Keratinocyte (primary cell): ENCODE measurements around the gene TNS1.

Experiments used
- EZH2 ChIP-seq: IDR thresholded peaks from one replicate; pipeline ENCODE4 v1.6.1; 2012; ENCODE audit warnings: inconsistent platforms, mild to moderate bottlenecking, low read length, moderate library complexity
- TF ChIP-seq, protein P1 (sequence below), 3 experiments: IDR thresholded peaks in 1 of 3; conservative IDR thresholded peaks in 1 of 3; optimal IDR thresholded peaks in 1 of 3; 2 replicates in 2 of 3; 3 replicates in 1 of 3; pipeline versions ENCODE3 to v1.5.1; 2011; ENCODE audit warnings: low read length in 3 of 3, mild to moderate bottlenecking in 3 of 3, moderate library complexity in 2 of 3, control low read depth in 1 of 3, inconsistent platforms in 1 of 3; ENCODE audit not compliant: insufficient read depth in 2 of 3; ENCODE audit errors: extremely low read depth in 1 of 3

DNA sequence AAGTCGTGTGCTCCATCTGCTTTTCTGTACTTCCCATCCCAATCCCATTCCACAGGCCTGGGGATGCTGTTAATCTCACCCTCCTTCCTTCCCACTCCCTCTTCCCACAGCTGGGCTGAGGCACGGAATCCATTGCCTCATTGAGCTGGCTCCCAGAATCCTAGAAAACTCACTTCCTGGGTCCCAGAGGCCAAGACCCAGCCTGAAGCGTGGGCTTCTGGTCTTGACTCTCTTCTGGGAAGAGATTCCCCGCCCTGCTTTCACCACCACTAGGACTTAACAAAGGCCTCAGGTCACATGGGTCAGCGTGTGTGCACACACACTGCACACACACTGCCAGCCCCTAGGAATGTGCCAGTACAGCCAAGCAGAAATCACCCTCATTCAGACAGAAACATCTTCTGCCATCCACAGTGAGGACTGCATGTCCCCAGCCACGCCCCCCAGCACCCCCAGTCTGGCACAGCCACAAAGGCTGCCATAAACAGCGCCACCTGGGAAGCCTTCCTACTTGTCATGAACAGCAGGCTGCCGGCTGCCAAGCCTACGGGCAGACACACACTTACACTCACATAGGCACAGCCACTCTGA is 165.8 kb downstream of the TNS1 start:
- no peak for TF ChIP-seq EZH2
- TF ChIP-seq, protein P1, sequence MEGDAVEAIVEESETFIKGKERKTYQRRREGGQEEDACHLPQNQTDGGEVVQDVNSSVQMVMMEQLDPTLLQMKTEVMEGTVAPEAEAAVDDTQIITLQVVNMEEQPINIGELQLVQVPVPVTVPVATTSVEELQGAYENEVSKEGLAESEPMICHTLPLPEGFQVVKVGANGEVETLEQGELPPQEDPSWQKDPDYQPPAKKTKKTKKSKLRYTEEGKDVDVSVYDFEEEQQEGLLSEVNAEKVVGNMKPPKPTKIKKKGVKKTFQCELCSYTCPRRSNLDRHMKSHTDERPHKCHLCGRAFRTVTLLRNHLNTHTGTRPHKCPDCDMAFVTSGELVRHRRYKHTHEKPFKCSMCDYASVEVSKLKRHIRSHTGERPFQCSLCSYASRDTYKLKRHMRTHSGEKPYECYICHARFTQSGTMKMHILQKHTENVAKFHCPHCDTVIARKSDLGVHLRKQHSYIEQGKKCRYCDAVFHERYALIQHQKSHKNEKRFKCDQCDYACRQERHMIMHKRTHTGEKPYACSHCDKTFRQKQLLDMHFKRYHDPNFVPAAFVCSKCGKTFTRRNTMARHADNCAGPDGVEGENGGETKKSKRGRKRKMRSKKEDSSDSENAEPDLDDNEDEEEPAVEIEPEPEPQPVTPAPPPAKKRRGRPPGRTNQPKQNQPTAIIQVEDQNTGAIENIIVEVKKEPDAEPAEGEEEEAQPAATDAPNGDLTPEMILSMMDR (optimal IDR thresholded peaks at IDR 0.05 in 1 of 3, IDR thresholded peaks at IDR 0.05 in 1 of 3, conservative IDR thresholded peaks at IDR 0.05 in 1 of 3; ENCODE audit: extremely low read depth in 1 of 3, insufficient read depth in 2 of 3, low read length in 3 of 3), result peak; percentile 26 to 59 (median 58)
